ENCODE data around the gene SYNPO2.

Gene SYNPO2

DNA sequence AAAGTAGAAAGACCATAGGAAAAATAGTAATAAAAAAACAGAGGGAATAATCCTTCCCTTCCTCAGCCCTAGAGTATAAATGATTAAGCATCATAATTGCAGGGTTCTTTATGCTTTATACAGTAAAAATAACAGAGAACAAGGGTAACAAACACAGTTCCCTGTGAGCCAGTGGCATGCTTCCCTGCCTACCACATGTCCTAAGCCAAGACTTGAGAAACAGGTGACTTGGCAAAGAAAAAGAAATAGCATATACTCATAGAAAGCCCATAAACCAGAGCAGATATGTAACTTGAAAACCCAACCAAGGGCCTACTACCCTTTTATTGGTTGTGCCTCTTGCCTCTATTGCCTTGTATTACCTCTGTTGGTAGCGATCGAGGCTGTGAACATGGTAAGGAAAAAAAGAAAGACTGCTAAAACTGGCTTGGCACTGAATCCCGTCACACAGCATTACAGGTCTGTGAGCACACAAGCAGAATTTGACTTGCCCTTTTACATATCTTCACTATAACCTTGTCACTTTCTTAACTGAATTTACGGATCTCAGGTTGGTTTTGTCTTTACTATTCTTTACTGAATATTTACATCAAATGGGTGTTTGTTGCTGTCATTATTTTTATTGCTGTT lies 216.1 kb downstream of the SYNPO2 start:
- TF ChIP-seq, protein P1, sequence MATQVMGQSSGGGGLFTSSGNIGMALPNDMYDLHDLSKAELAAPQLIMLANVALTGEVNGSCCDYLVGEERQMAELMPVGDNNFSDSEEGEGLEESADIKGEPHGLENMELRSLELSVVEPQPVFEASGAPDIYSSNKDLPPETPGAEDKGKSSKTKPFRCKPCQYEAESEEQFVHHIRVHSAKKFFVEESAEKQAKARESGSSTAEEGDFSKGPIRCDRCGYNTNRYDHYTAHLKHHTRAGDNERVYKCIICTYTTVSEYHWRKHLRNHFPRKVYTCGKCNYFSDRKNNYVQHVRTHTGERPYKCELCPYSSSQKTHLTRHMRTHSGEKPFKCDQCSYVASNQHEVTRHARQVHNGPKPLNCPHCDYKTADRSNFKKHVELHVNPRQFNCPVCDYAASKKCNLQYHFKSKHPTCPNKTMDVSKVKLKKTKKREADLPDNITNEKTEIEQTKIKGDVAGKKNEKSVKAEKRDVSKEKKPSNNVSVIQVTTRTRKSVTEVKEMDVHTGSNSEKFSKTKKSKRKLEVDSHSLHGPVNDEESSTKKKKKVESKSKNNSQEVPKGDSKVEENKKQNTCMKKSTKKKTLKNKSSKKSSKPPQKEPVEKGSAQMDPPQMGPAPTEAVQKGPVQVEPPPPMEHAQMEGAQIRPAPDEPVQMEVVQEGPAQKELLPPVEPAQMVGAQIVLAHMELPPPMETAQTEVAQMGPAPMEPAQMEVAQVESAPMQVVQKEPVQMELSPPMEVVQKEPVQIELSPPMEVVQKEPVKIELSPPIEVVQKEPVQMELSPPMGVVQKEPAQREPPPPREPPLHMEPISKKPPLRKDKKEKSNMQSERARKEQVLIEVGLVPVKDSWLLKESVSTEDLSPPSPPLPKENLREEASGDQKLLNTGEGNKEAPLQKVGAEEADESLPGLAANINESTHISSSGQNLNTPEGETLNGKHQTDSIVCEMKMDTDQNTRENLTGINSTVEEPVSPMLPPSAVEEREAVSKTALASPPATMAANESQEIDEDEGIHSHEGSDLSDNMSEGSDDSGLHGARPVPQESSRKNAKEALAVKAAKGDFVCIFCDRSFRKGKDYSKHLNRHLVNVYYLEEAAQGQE (IDR thresholded peaks at IDR 0.05; ENCODE audit: insufficient read depth in 1 of 2, low read depth in 2 of 2, low read length in 2 of 2) = no peak
- TF ChIP-seq POLR2AphosphoS5 (IDR thresholded peaks at IDR 0.05; ENCODE audit: low read depth, low read length) (no peak), SIN3A (IDR thresholded peaks at IDR 0.05; ENCODE audit: borderline replicate concordance, insufficient read depth, low read length) (no peak), TAF1 (IDR thresholded peaks at IDR 0.05; ENCODE audit: borderline replicate concordance, insufficient read depth, low read length) (no peak), FOXP2 (optimal IDR thresholded peaks at IDR 0.05; ENCODE audit: borderline replicate concordance, extremely low read depth, extremely low read length, insufficient read depth) (no peak)

DNA sequence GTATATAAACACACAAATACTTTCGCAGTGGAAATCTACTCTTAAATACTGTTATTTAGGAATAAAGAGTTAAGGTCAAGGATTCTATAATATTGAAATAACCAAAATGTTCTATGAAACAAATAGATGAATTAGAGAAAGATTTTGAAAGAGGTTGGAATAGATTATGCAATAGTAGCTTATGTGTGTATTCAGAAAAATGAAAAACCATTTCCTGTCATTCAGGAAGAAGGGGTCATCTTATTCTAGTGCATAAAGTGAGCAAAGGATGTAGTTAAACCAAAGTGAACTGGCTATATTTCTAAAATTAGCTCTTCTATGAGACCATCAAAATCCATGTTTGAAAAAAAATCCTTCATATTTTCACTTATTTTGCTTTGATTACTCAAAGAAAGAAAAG lies 217.0 kb downstream of the SYNPO2 start:
- TF ChIP-seq FOXP2 (optimal IDR thresholded peaks at IDR 0.05; ENCODE audit: borderline replicate concordance, extremely low read depth, extremely low read length, insufficient read depth) (no peak), TAF1 (IDR thresholded peaks at IDR 0.05; ENCODE audit: borderline replicate concordance, insufficient read depth, low read length) (no peak), SIN3A (IDR thresholded peaks at IDR 0.05; ENCODE audit: borderline replicate concordance, insufficient read depth, low read length) (no peak), POLR2AphosphoS5 (IDR thresholded peaks at IDR 0.05; ENCODE audit: low read depth, low read length) (no peak)
- TF ChIP-seq, protein P1 (IDR thresholded peaks at IDR 0.05; ENCODE audit: insufficient read depth in 1 of 2, low read depth in 2 of 2, low read length in 2 of 2) = no peak

DNA sequence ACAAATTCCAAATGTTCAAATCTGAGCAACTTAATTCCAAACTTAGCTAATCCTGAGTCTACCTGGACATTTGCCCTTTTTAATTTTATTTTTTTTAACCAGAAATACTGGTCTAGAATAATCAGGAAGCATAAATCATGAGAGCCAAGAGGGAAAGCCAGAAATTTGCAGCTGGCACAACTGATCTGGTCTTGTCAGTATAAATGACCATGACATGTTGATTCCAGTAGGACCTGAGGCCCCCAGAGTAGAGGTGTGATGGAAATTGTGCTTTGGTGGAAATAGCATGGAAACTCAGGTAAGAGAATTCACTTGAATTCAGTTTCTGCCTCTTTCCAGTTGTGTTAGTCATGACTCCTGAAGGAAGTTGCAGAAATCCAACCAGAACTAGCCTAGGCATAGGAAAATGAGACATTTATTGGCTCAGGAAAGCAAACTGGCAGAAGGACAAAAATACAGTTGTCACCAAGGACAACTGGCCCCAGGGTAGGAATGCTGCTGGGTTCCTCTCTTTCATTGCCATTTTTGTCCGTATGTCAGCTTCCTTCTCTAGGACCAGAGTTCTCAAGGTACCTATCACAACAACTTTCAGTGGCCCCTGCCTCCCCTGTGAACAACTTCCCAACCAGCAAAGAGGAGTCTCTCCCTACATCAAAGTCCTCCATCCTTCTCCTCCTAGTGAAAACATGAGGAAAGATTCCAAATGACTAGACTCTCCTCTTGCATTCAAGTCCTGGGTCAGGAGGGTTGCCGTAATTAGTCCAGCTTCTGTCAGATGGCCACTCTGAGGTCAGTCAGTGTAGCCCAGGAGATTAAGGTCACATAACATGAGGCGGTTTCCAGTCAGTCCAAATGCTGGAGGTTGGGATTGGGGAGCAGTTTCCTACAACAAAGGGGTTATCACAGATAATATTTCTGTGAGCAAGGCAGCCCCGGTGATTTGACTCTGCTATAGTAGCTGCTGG lies 217.7 kb downstream of the SYNPO2 start:
- TF ChIP-seq TAF1 (IDR thresholded peaks at IDR 0.05; ENCODE audit: borderline replicate concordance, insufficient read depth, low read length) = no peak
- TF ChIP-seq, protein P1 (IDR thresholded peaks at IDR 0.05; ENCODE audit: insufficient read depth in 1 of 2, low read depth in 2 of 2, low read length in 2 of 2) = no peak
- TF ChIP-seq POLR2AphosphoS5 (IDR thresholded peaks at IDR 0.05; ENCODE audit: low read depth, low read length) = no peak
- no peak for TF ChIP-seq FOXP2 (optimal IDR thresholded peaks at IDR 0.05; ENCODE audit: borderline replicate concordance, extremely low read depth, extremely low read length, insufficient read depth)
- TF ChIP-seq SIN3A (IDR thresholded peaks at IDR 0.05; ENCODE audit: borderline replicate concordance, insufficient read depth, low read length) = no peak

DNA sequence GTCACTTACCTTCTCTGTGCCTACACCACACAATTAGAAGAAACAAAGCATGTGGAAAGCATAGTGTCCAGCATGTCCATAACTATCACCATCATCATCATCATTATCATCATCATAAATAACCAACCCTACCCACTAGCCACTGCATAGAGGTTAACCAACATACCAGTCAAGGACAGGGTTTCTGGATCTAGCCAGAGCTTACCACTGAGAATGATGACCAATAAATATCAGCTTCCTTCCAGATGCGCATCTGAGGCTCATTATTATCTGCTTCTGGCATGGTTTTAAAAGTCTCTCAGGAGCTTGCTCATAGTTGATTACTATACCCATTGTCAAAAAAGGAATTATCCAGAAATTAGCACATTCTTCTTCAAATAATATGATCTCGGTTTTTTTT lies 221.5 kb downstream of the SYNPO2 start:
- TF ChIP-seq TAF1 (IDR thresholded peaks at IDR 0.05; ENCODE audit: borderline replicate concordance, insufficient read depth, low read length) (no peak), SIN3A (IDR thresholded peaks at IDR 0.05; ENCODE audit: borderline replicate concordance, insufficient read depth, low read length) (no peak), POLR2AphosphoS5 (IDR thresholded peaks at IDR 0.05; ENCODE audit: low read depth, low read length) (no peak), FOXP2 (optimal IDR thresholded peaks at IDR 0.05; ENCODE audit: borderline replicate concordance, extremely low read depth, extremely low read length, insufficient read depth) (no peak)
- TF ChIP-seq, protein P1 (IDR thresholded peaks at IDR 0.05; ENCODE audit: insufficient read depth in 1 of 2, low read depth in 2 of 2, low read length in 2 of 2) = no peak
